Activated CD4-positive, alpha-beta memory T cell treated with anti-CD3 and anti-CD28 coated beads for 36 hours (primary cell): Measurements from ENCODE around the gene CDKN2AIPNL. TPM values are rescaled to one million over a fixed set of nuclear protein-coding genes. Genes with fewer than 3 reads are reported as not detected.

Experiments used
- CTCF ChIA-PET: fragments of 350-600 bp; sonication (Branson Sonifier 250); formaldehyde crosslinking; loops from one replicate; lab custom pipeline; 2021; ENCODE audit warnings: antibody characterized with exemption, inconsistent platforms; lab: Charles Lee
- POLR2A ChIA-PET: fragments of 350-600 bp; sonication (Branson Sonifier 250); formaldehyde crosslinking; loops from one replicate; lab custom pipeline; 2021; ENCODE audit warnings: antibody characterized with exemption; lab: Charles Lee
- DNase-seq: peaks from one replicate; pipeline ENCODE4 v3.0.0-alpha.2; 2020
- H3K27ac Mint-ChIP-seq: one replicate; pipeline ENCODE4 v1.8.0; 2021; ENCODE audit warnings: mixed read lengths
- H3K27me3 Mint-ChIP-seq: one replicate; pipeline ENCODE4 v1.8.0; 2021; ENCODE audit warnings: mixed read lengths
- H3K36me3 Mint-ChIP-seq: one replicate; pipeline ENCODE4 v1.8.0; 2021; ENCODE audit warnings: mixed read lengths
- H3K4me1 Mint-ChIP-seq: one replicate; pipeline ENCODE4 v1.8.0; 2021; ENCODE audit warnings: low read depth, mixed read lengths
- H3K4me3 Mint-ChIP-seq: one replicate; pipeline ENCODE4 v1.8.0; 2021; ENCODE audit warnings: mild to moderate bottlenecking, mixed read lengths
- H3K9me3 Mint-ChIP-seq: one replicate; pipeline ENCODE4 v1.8.0; 2021; ENCODE audit warnings: mixed read lengths
- intact Hi-C: fragments of 100-400 bp; cut with micrococcal nuclease; formaldehyde crosslinking; loops from one replicate; pipeline ENCODE4 v1.15.1; 2023
- total RNA-seq, 2 experiments: library from RNA; stranded (reverse); gene quantifications; one replicate each; pipeline ENCODE4 v1.2.3, GENCODE V29; 2021

The CDKN2AIPNL gene
- 10 to 100 TPM; 32.0 to 33.3 TPM for total RNA-seq

GRCh38 chr5:134411546-134412266 lies at the start of gene CDKN2AIPNL:
TSS of gene CDKN2AIPNL (minus strand) at chr5:134411881. CDS start at chr5:134411854, 27 bp downstream.
- peaks cover 31% of the 10 kb centered on the region for H3K4me1 Mint-ChIP-seq
- peak within 1 kb of the TSS; percentile 73 for H3K27ac Mint-ChIP-seq
- DNase-seq = peak; percentile 94
- no peaks in the 10 kb centered on the region for H3K9me3 Mint-ChIP-seq
- ChIA-PET POLR2A (interaction anchor here (0.6 to 2.2 kb wide), 10 partner anchors 16 to 326 kb away, joined by 3 to 21 read pairs (median 4); partner anchors contain the start of genes JADE2 and UBE2B), CTCF (interaction anchor here (0.6 to 7.6 kb wide), 36 partner anchors 14 to 417 kb away, joined by 3 to 65 read pairs (median 6); partner anchors contain the start of genes CAMLG, JADE2 and UBE2B)
- peak within 1 kb of the TSS; percentile 87 for H3K4me3 Mint-ChIP-seq
- no peaks in the 10 kb centered on the region for H3K27me3 Mint-ChIP-seq
- intact Hi-C loops = loop anchor here (1.0 to 2.0 kb wide), 3 partner anchors 40 to 175 kb away; partner anchors contain the start of gene UBE2B
- H3K36me3 Mint-ChIP-seq = peaks cover 8% of the 10 kb centered on the region

- H3K9me3 Mint-ChIP-seq = no peaks in the 10 kb centered on the region
- DNase-seq = no peak
- no peak overlapping the region for H3K4me3 Mint-ChIP-seq
- ChIA-PET POLR2A (no interaction called here), CTCF (no interaction called here)
- no peak overlapping the region for H3K27ac Mint-ChIP-seq
- intact Hi-C loops = no loop called here
- H3K36me3 Mint-ChIP-seq = no peaks in the 10 kb centered on the region
- no peaks in the 10 kb centered on the region for H3K27me3 Mint-ChIP-seq
- peaks cover 11% of the 10 kb centered on the region for H3K4me1 Mint-ChIP-seq
Observed at GRCh38 chr5:134460551-134460950, 48.9 kb upstream of the CDKN2AIPNL start.

DNA sequence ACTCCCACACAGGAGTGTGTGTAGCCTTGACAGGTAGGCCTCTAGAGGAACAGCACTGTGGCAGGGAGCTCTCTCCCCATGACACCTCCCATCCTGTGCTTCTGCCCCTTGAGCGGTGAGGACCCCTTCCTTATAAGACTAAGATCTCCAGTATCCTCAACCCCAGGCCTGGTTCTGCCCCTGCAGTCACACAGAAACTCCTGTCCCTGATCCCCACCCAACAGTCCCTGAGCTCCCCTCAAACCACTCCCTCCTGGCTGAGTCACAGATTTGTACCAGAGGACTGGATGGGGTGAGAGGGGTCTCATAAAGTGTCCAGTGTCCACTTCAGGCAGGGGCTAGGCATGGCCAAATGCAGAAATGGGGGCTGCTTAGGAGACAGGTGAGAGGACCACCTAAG lies 47.8 kb upstream of the CDKN2AIPNL start:
- POLR2A ChIA-PET = no interaction called here
- no peak for DNase-seq
- no peaks in the 10 kb centered on the region for H3K36me3 Mint-ChIP-seq
- H3K27ac Mint-ChIP-seq = no peak overlapping the region
- intact Hi-C loops = no loop called here
- no peaks in the 10 kb centered on the region for H3K27me3 Mint-ChIP-seq
- peaks cover 2% of the 10 kb centered on the region for H3K4me1 Mint-ChIP-seq
- no peak overlapping the region for H3K4me3 Mint-ChIP-seq
- CTCF ChIA-PET = no interaction called here
- no peaks in the 10 kb centered on the region for H3K9me3 Mint-ChIP-seq

GRCh38 chr5:134459010-134459403 lies 47.3 kb upstream of the CDKN2AIPNL start:
- DNase-seq = no peak
- ChIA-PET CTCF (interaction anchor here (0.7 kb wide), 1 partner anchor 18 kb away, joined by 3 read pairs; no protein-coding TSS in a partner anchor), POLR2A (no interaction called here)
- no peak overlapping the region for H3K27ac Mint-ChIP-seq
- H3K4me3 Mint-ChIP-seq = no peak overlapping the region
- intact Hi-C loops = no loop called here
- no peaks in the 10 kb centered on the region for H3K9me3 Mint-ChIP-seq
- no peaks in the 10 kb centered on the region for H3K36me3 Mint-ChIP-seq
- peaks cover under 1% of the 10 kb centered on the region for H3K4me1 Mint-ChIP-seq
- H3K27me3 Mint-ChIP-seq = no peaks in the 10 kb centered on the region

DNA sequence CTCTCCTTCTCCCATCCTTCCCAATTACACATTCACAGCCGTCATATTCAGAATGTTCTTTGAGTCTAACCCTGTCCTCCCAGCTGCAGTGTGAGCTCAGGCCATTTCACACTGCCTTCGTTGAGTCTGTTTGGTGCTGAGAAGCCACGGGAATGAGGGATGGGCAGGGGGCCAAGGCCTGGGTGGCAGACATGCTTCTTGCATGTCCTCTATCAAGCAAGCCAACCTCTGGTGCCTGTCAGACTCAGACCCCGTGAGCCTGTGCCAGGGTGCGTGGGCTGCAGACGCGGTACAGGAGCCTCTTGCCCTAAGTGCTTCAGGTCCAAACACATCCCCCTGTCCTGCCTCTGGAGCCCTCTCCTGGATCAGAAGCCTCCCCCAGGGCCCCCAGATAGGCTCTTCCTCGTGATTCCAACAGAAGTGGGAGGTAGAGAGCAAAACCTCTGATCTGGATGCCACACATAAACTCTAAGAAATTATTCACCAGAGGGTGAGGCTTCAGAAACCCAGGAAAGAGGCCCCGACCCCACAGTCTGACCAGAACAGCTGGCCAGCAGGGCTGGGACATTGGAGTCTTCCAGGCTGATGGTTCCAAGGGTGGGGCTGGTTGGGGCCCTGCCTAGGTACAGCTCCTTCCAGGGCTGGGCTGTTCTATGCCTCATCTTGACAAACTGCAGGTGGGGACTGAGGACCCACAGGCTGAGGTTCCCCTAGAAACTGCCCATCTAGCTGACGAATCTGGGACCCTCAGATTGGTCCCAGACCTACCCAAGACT lies 46.7 kb upstream of the CDKN2AIPNL start:
- ChIA-PET POLR2A (no interaction called here), CTCF (interaction anchor here (0.7 kb wide), 1 partner anchor 19 kb away, joined by 3 read pairs; no protein-coding TSS in a partner anchor)
- Mint-ChIP-seq H3K9me3 (no peaks in the 10 kb centered on the region), H3K4me3 (no peak overlapping the region), H3K36me3 (no peaks in the 10 kb centered on the region), H3K27ac (no peak overlapping the region), H3K4me1 (no peaks in the 10 kb centered on the region), H3K27me3 (no peaks in the 10 kb centered on the region)
- intact Hi-C loops = no loop called here
- no peak for DNase-seq

DNA sequence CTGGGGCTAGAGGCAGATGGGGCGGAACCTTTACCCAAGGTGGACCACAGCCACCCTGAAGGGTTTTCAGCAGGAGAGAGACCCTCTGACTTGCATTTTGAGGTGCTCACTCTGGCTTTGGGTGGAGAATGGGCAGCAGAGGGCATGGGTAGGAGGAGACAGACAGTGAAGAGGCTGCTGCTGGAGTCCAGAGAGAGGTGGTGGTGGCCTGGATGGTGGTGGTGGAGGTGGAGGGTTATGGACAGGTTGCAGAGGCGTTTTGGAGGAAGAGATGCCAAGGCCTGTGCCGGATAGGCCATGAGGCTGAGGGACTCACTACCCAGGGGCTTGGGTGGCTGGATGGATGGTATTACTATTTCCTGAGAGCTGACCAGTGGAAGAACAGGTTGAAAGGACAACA lies 46.1 kb upstream of the CDKN2AIPNL start:
- ChIA-PET POLR2A (no interaction called here), CTCF (no interaction called here)
- Mint-ChIP-seq H3K4me3 (no peak overlapping the region), H3K4me1 (no peaks in the 10 kb centered on the region), H3K27ac (no peak overlapping the region), H3K36me3 (no peaks in the 10 kb centered on the region), H3K9me3 (no peaks in the 10 kb centered on the region), H3K27me3 (no peaks in the 10 kb centered on the region)
- intact Hi-C loops = no loop called here
- no peak for DNase-seq

- H3K4me3 Mint-ChIP-seq = no peak overlapping the region
- no peaks in the 10 kb centered on the region for H3K9me3 Mint-ChIP-seq
- no peak for DNase-seq
- H3K27me3 Mint-ChIP-seq = no peaks in the 10 kb centered on the region
- CTCF ChIA-PET = no interaction called here
- H3K36me3 Mint-ChIP-seq = no peaks in the 10 kb centered on the region
- POLR2A ChIA-PET = no interaction called here
- no peak overlapping the region for H3K27ac Mint-ChIP-seq
- intact Hi-C loops = no loop called here
- H3K4me1 Mint-ChIP-seq = no peaks in the 10 kb centered on the region
Observed at GRCh38 chr5:134456825-134457224, 45.1 kb upstream of the CDKN2AIPNL start.

- POLR2A ChIA-PET = no interaction called here
- H3K36me3 Mint-ChIP-seq = no peaks in the 10 kb centered on the region
Observed at GRCh38 chr5:134455466-134455865, 43.8 kb upstream of the CDKN2AIPNL start.

GRCh38 chr5:134453016-134453415 lies 41.3 kb upstream of the CDKN2AIPNL start:
- no peak for DNase-seq
- no peaks in the 10 kb centered on the region for H3K4me1 Mint-ChIP-seq
- no peaks in the 10 kb centered on the region for H3K36me3 Mint-ChIP-seq
- intact Hi-C loops = no loop called here
- CTCF ChIA-PET = interaction anchor here (1.2 kb wide), 1 partner anchor 125 kb away, joined by 3 read pairs; no protein-coding TSS in a partner anchor
- H3K27ac Mint-ChIP-seq = no peak overlapping the region
- POLR2A ChIA-PET = no interaction called here
- no peaks in the 10 kb centered on the region for H3K27me3 Mint-ChIP-seq
- H3K9me3 Mint-ChIP-seq = no peaks in the 10 kb centered on the region
- no peak overlapping the region for H3K4me3 Mint-ChIP-seq

More at GRCh38 chr5:134455466-134455865, 43.8 kb upstream of the CDKN2AIPNL start:
- H3K27ac Mint-ChIP-seq = no peak overlapping the region
- CTCF ChIA-PET = no interaction called here
- no peaks in the 10 kb centered on the region for H3K9me3 Mint-ChIP-seq
- no peaks in the 10 kb centered on the region for H3K27me3 Mint-ChIP-seq
- H3K4me1 Mint-ChIP-seq = no peaks in the 10 kb centered on the region
- DNase-seq = no peak
- no peak overlapping the region for H3K4me3 Mint-ChIP-seq
- intact Hi-C loops = no loop called here

- intact Hi-C loops = no loop called here
- no peaks in the 10 kb centered on the region for H3K36me3 Mint-ChIP-seq
- CTCF ChIA-PET = interaction anchor here (1.2 kb wide), 1 partner anchor 126 kb away, joined by 3 read pairs; no protein-coding TSS in a partner anchor
- no peaks in the 10 kb centered on the region for H3K9me3 Mint-ChIP-seq
- H3K27me3 Mint-ChIP-seq = no peaks in the 10 kb centered on the region
- H3K4me1 Mint-ChIP-seq = no peaks in the 10 kb centered on the region
- H3K4me3 Mint-ChIP-seq = no peak overlapping the region
- no peak overlapping the region for H3K27ac Mint-ChIP-seq
- DNase-seq = no peak
- POLR2A ChIA-PET = no interaction called here
Observed at GRCh38 chr5:134451936-134452505, 40.3 kb upstream of the CDKN2AIPNL start.

DNA sequence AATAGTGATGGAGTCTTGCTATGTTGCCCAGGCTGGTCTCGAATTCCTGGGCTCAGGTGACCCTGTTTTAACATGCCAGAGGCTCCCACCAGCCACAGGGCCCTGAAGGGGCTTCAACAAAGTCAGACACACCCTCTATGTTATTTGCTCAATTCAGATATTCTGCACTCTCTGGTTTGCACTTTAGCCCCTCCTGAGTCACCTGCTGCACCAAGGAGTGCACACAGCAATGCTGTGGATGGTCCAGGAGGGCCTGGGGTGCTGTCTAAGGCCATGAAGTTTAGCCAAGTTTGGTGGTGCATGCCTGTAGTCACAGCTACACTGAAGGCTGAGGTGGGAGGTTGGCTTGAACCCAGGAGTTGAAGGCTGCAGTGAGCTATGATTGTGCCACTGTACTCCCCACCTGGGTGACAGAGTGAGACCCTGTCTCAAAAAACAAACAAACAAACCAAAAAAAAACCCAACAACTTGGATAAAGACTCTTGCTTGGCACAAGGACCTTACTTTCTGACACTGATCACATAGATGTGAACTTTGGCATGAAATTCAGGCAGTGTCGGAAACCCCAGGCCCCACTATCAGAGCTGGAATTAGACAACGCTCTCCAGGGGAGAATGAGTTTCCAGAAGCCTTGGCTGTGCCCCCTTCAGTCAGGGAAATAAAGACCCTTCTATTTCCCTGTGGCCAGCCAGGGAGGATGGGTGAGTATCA lies 39.7 kb upstream of the CDKN2AIPNL start:
- Mint-ChIP-seq H3K27ac (no peak overlapping the region), H3K27me3 (no peaks in the 10 kb centered on the region), H3K9me3 (no peaks in the 10 kb centered on the region), H3K4me3 (no peak overlapping the region), H3K36me3 (no peaks in the 10 kb centered on the region), H3K4me1 (no peaks in the 10 kb centered on the region)
- POLR2A ChIA-PET = no interaction called here
- CTCF ChIA-PET = no interaction called here
- DNase-seq = no peak
- intact Hi-C loops = no loop called here
